HG03108 (cell line): Measurements from ENCODE around the gene FKRP.
"Not testable (repeated sequence)": the region's sequence is repeated elsewhere in the genome, so short reads cannot be mapped to it uniquely, and the experiment has no call there.

Source experiments
- ATAC-seq: cut with Tn5 transposase; IDR thresholded peaks from one replicate; pipeline ENCODE4 v1.9.1; 2021; ENCODE audit warnings: moderate library complexity; ENCODE audit not compliant: unreplicated experiment

Gene FKRP

DNA sequence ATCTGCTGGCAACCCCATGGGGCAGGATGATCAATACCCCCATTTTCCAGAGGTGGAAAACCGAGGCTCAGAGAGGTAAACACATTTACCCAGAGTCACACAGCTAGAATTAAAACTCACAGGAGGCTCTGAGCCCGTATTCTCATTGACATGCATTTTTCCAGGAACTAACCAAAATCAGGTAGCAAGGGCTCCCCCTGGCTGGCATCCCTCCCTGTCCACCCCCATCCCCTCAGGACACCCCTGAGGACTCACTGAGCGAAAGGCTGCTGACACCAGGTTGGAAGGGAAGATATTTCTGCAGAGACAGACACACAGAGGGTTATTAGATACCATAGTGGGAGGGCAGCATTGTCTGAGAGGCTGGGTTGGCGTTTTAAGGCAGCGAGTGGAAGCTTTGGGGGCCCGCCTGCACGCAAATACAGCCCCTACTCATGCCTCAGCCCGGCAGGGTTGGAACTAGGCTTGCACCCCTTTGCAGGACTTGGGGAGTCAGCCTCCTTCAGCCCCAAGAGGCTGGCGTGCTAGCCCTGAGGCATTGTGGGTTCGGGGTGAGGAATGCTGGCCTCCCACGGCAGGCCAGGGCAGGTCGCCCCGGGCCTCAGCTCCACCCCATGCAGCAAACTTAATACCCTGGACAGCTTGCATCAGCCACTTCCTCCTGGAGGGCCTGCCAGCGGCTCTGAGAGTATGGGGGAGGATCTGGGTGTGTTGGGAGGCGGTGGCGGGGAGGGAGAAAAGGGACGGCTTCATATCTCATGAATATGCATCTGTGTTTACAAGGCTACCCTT, 38.6 kb downstream of the FKRP start:
- no peak for ATAC-seq

GRCh38 chr19:46785054-46785979, 39.5 kb downstream of the FKRP start:
- ATAC-seq, result no peak

DNA sequence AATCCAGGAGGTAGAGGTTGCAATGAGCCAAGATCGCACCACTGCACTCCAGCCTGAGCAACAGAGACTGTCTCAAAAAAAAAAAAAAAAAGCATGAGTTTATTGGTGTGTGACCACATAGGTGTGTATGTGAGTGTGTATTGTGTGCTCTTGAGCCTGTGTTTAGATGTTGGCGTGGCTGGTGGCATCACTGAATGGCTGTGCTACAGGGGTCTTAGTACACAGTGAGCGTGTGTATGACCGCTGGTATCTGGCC, 40.1 kb downstream of the FKRP start:
- ATAC-seq, result no peak

DNA sequence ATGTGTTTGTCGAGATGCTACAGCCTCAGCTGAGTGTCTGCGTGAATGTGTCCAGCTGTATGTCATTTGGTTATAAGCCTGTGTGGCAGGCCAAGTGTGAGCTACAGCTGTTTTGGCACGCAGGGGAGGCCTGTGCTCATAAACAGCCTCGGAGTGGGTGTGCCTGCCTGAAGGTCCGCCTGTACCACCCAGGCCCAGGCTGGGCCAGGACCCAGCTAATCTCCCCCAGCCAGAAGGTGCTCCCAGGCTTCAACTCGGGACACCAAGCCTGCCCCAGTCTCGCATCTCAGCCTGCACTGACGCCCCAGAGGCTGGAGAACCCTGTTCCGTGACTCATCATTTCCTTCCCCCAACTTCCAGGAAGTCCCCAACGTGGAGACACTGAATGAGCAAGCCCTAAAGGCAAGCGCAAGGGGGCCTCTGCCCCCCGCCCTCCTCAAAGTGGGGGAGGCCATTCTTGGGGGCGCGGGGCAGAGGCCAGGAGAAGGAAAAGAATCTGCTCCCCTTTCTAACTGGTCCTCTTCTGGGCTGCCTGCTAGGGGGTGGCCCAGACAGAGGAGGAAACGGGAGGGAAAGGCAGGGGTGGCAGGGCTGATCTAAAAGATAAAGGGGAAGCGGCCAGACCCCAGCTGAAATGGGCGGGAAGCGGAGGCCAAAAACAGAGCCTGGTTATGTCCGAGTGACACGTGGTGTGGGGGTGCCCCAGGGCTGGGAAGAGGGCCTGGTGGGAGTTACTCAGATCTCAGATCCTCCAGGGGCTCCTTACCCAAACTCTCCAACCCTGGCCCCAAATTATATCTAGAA, 40.6 kb downstream of the FKRP start:
- ATAC-seq, result no peak

- no peak for ATAC-seq
Observed at GRCh38 chr19:46787040-46787330, 41.1 kb downstream of the FKRP start.

GRCh38 chr19:46787331-46788261, 41.7 kb downstream of the FKRP start:
- ATAC-seq, result no peak

DNA sequence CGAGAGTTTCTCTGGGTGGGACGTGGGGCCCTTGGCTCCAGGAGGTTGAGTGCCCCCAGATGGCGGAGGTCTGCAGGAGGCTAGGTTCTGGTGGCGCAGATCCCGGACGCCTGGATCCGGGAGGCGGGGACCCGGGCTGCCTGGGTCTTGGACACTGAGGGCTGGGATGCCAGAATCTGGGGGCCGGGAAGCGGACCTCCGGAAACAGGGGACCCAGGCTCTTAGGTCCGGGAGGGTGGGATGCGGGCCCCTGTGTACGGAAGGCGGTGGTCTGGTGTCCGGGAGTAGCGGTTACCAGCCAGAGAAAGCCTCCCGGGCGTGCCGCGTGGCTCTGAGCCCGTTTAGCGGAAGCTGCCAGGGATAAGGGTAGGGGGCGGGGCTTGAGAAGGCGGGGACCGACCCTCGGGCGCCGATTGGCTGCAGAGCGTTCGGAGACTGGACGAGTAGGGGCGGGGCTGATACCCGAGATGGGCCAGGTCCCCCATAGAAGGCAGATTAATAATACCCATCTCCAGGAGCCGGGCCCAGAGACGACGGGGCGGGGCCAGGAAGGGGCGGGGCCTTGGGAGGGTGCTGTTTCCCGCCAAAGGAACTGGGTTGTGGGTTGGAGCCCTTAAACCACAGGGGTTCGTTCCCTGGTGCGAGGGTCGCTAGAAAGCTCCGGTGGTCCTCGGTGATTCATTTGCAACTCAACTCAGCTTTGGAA, 42.6 kb downstream of the FKRP start, which contains the start of gene SLC1A5:
Gene SLC1A5 (minus strand): TSS at position 333 of the 706 bp plus-strand sequence. CDS start 629 bp downstream, outside the sequence.
- ATAC-seq, result peak; percentile 51

GRCh38 chr19:46788968-46789338, 43.1 kb downstream of the FKRP start:
- ATAC-seq, result no peak

GRCh38 chr19:46789371-46789770, 43.5 kb downstream of the FKRP start:
- no peak for ATAC-seq

DNA sequence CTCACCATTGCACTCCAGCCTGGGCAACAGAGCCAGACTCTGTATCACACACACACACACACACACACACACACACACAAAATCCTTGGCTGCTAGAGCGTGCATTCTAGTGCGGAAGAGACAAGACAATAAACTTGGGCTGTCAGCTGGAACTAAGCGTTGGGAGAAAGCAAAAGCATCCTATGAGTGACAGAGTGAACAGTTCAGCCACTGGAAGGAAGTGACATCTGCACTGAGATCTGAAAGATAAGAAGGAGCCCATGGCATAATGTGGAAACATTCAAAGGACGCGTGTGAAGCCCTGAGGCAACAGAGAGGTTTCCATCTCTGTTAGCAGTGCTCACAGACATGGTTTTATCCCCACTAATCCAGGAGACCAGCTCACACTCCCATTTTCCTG, 46.1 kb downstream of the FKRP start:
- ATAC-seq, result no peak

- ATAC-seq, result no peak
Observed at GRCh38 chr19:46797881-46798280, 52.0 kb downstream of the FKRP start.

DNA sequence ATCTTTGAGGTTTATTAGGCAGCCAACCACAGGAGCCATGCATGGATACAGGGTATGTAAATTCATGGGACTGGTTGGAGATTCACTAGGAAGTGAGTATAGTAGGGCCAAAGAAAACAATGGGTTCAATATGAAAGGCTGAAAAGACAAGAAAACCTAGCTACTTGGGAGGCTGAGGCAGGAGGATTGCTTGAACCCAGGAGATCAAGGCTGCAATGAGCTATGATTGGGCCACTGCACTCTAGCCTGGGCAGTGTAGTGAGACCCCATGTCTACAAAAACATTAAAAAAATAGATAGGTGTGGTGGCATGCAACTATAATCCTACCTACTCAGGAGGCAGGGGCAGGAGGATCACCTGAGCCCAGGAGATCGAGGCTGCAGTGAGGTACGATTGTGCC, 52.9 kb downstream of the FKRP start:
- no peak for ATAC-seq

DNA sequence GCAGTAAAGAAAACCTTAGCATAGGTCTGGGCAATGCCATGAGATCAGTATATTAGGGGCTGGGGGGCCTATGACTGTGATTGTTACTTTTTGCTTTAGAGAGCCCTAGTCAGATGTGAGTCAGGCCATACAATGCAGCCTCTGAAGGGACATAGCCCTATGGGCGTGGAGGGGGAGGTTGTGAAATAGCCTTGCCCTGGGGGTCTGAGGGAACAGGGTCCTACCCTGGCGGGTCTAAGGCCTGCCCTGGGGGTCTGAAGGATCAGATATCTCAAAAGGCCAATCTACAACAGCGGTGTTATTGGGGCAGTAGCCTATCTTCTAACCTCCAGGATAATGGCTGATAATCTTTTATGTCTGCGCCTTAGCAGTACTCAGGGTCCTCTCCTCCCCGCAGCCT, 56.3 kb downstream of the FKRP start:
- ATAC-seq, result no peak

GRCh38 chr19:46803555-46803954, 57.7 kb downstream of the FKRP start:
- no peak for ATAC-seq

DNA sequence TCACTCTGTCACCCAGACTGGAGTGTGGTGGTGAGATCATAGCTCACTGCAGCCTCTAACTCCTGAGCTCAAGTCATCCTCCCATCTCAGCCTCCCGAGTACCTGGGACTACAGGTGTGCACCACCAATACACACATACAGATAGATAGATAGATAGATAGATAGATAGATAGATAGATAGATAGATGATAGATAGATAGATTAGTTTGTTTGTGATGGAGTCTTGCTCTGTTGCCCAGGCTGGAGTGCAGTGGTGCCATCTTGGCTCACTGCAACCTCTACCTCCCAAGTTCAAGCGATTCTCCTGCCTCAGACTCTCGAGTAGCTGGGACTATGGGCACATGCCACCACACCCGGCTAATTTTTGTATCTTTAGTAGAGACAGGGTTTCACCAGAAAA, 58.6 kb downstream of the FKRP start:
- ATAC-seq, result not testable (repeated sequence)

DNA sequence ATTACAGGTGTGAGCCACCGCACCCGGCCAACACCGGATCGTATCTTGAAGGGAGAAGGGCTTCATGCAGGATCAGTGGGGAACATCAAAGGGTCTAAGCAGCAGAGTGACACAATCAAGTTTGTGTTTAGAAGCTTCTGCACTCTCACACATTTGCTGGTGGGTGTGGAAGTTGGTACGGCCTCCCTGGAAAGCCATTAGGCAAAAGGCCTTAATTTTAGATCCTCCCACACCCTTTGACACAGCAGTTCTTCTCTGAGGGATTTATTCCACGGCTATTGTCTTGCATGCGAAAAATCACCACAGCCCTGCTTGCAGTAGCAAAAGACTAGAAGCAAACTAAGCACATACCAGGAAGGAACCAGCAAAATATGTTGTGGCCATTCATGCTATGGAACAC, 60.8 kb downstream of the FKRP start:
- no peak for ATAC-seq
